NCI-H1694 treated with DMSO at 0.1 percent for 48 hours (cell line): ENCODE results near the gene WDR44.
"Not testable (repeated sequence)": the region's sequence is repeated elsewhere in the genome, so short reads cannot be mapped to it uniquely, and the experiment has no call there.

ENCODE experiments used
- DNase-seq: peaks from one replicate; lab custom pipeline; 2025; lab: John Stamatoyannopoulos, UW

The WDR44 gene

GRCh38 chrX:118356154-118356701 is 10.3 kb downstream of the WDR44 start:
- no peak for DNase-seq

DNA sequence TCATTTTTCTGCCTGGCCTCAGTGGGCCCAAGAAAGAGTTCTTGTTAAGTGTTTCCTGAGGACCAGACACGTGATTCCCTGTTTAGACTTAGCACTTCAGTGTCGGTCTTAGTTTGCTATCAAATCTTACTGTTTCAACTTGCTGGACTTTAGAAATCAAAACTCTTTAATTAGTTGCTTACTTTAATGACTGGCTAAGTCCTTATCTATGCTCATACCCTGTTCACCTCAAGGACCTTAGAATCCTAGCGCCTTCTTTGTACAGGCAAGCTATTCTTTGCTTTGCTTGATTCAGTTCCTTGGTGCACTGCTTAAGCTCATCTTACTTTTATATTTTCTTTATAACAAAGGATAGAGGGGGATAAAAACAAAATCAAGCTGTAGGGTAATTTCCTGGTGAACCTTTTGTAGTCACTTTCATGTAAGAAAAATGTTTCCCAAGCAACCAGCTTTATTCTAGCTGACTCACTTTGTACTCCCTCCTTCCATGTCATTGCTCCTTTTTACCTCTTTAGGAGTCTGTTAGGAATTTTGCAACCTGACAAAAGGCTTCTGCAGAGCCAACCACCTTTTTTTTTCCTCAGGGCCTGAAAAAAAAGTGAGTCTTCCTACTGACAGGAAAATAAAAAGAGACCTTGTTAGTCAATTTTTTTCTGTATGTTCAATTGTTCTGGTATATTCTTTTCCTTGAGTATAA is 14.7 kb downstream of the WDR44 start:
- DNase-seq: no peak

DNA sequence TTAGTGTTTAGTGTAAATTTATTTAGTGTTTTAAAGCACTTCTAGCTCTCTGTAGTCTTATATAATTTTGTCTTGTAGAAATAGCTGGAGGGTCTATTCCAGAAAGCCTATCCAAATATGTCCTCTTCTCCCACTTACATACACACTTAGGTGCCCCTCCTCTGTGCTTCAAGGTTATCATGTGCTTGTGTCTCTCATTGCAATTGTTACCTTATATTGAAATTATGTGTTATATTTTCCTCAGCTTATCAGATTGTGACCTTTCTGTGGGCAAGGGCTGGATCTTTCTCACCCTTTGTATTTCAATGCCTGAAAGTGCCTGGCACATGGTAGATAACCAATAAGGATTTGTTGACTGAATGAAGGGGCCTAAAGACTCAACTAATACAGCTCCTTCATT is 18.4 kb downstream of the WDR44 start:
- DNase-seq: no peak

DNA sequence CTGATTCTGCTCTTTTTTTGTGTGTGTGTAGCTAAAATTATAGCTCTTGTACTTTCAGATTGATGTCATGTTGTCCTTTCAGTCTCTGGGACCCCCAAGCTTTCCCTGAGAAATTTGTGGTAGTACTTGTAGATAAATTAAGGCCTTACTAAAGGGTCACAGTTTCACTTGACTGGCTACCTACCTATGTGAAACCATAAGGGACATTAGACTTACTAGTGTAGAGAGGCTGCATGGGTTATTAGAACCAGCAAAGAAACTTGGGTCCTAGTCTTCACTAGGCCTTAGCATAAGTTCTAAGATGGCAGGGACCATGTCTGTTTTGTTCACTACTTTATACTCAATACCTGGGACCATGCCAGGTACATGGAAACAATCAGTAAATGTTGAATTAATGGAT is 21.4 kb downstream of the WDR44 start:
- no peak for DNase-seq

DNA sequence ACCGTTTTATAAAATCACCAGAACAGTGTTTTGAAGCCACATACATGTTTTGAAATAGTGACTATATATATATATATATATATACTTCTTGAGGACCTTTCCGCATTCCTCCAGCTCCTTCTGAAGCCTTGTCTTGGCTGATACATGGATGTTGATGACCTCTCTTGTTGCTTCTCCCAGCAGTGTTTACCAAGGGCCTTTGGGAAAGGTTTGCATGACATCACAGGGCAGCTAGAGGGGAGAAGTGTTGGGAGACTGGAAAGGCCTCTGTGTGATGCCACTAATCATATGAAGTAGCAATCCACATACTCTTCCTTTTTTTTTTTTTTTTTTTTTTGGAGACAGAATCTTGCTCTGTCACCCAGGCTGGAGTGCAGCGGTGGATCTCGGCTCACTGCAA is 22.5 kb downstream of the WDR44 start:
- DNase-seq: no peak

- no peak for DNase-seq
These were observed 25.2 kb downstream of the WDR44 start for GRCh38 chrX:118370921-118371624.

DNA sequence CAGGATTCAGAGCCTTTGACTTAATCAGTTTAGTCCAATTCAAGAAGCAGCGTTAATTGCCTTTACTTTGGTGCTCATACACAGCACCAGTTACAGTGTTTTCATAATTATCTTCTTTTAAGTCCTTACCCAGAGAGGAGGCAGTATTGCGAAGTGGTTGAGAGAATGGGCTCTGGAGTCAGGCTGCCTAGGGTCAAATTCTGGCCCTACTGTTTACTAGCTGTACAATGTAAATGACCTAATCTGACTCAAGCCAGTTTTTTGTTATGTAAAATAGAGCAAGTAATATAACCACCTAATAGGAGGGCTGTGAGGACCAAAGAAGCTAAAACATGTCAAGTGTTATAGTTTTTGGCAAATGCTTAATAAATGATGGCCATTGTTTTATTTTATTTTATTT is 27.6 kb downstream of the WDR44 start:
- DNase-seq: no peak

GRCh38 chrX:118383120-118383519 is 37.2 kb downstream of the WDR44 start:
- no peak for DNase-seq

DNA sequence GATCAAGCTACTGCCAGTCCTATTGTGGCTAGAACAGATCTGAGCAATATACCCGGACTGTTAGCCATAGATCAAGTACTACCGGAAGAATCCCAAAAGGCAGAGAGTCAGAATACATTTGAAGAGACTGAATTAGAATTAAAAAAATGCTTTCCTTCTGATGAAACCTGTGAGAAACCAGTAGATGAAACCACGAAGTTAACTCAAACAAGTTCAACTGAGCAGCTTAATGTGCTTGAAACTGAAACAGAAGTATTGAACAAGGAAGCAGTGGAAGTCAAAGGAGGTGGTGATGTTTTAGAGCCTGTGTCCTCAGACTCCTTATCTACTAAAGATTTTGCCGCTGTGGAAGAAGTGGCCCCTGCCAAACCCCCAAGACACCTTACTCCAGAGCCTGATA is 46.8 kb downstream of the WDR44 start:
- DNase-seq: no peak

DNA sequence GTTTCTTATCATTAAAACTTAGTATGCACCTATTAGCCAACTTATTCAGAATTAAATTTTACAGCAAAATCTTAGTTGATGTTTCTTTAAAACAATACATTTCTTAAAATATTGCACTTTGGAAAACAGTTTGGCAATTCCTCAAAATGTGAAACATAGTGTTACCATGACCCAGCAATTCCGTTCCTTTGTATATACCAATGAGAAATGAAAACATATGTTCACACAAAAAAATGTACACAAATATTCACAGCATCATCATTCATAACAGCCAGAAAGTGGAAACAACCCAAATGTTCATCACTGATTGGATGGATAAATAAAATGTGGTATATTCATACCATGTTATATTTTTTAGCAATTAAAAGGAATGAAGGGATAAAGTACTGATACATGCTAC is 50.2 kb downstream of the WDR44 start:
- DNase-seq: no peak

DNA sequence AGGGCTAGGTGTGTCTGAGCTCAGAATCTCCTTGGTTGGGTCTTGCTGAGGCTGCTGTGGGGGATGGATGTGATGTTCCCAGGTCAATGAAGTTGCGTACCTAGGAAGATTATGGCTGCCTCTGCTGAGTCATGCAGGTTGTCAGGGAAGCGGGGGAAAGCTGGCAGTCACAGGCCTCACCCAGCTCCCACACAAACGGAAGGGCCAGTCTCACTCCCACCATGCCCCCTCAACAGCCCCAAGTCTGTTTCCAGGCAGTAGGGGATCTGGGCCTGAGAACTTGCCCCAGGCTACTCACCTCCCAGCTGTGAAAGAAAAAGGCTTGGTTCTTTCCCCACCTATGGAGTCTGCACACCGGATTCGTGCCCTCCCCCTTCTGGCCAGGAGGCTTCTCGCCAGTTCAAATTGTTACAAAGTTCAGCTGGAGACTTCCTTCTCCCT is 72.9 kb downstream of the WDR44 start:
- no peak for DNase-seq

- peak; percentile 45 for DNase-seq
These were observed 74.6 kb downstream of the WDR44 start for GRCh38 chrX:118420462-118420861.

DNA sequence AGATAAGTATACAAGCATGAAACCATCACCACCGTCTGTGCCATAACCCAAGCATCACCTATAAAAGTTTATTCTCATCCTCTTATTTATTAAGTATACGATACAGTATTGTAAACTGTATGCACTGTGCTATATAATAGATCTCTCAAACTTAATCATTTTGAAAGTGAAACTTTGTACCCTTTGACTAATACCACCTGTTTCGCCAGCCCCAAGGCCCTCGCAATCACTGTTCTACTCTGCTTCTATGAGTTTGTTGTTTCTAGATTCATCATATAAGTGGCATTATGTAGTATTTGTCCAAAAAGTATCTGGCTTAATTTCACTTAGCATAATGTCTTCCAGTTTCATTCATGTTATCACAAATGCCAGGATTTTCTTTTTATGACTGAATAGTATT is 77.7 kb downstream of the WDR44 start:
- DNase-seq: no peak

DNA sequence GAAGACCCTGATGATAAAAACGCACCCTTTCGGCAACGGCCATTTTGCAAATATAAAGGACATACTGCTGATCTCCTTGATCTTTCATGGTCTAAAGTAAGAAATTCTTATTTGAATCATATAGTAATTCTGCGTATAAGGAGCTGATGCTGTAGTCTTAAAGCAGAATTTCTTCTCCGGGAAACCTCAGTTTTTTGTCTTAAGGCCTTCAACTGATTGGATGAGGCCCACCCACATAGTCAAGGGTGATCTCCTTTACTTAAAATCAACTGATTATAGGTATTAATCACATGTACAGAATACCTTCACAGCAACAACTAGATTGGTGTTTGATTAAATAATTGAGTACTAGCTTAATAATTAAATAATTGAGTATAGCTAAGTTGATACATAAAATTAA is 86.9 kb downstream of the WDR44 start:
- DNase-seq: no peak

GRCh38 chrX:118437283-118437682 is 91.4 kb downstream of the WDR44 start:
- no peak for DNase-seq

- DNase-seq: no peak
These were observed 102.4 kb downstream of the WDR44 start for GRCh38 chrX:118448273-118448783.

GRCh38 chrX:118455013-118455412 is 109.1 kb downstream of the WDR44 start:
- no peak for DNase-seq

- peak; percentile 55 for DNase-seq
These were observed 113.6 kb downstream of the WDR44 start for GRCh38 chrX:118459494-118459893.

GRCh38 chrX:118464501-118464900 is 118.6 kb downstream of the WDR44 start:
- DNase-seq: no peak

GRCh38 chrX:118468122-118468521 is 122.2 kb downstream of the WDR44 start:
- DNase-seq: no peak

DNA sequence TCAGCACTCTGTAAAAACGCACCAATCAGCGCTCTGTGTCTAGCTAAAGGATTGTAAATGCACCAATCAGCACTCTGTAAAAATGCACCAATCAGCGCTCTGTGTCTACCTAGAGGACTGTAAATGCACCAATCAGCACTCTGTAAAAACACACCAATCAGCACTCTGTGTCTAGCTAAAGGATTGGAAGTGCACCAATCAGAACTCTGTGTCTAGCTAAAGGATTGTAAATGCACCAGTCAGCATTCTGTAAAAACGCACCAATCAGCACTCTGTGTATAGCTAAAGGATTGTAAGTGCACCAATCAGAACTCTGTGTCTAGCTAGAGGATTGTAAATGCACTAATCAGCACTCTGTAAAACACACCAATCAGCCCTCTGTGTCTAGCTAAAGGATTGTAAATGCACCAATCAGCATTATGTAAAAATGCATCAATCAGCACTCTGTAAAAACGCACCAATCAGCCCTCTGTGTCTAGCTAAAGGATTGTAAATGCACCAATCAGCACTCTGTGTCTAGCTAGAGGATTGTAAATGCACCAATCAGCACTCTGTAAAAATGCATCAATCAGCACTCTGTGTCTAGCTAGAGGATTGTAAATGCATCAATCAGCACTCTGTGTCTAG is 124.9 kb downstream of the WDR44 start:
- DNase-seq: not testable (repeated sequence)

GRCh38 chrX:118474586-118474985 is 128.7 kb downstream of the WDR44 start:
- no peak for DNase-seq

- DNase-seq: no peak
These were observed 130.0 kb downstream of the WDR44 start for GRCh38 chrX:118475903-118476302.
